ENCODE measurements around the gene LGR4.

The LGR4 gene

DNA sequence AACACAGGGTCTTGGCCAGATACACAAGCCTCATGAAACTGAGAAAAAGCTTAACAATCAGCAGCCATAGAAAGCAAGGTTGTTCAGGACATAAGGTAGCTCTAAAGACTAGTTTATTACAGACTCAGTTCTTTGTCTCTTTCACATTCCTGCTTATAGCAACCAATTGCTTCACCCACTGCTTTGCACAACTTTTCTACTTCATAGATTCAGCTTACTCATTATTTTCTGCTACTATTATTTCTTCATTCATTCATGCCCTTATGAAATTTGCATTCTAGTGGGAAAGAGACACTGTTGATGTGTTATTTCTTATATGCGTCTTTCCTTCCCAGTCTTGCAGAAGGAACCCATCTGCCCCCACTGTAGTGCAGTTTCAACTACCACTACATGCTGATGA, 114.3 kb downstream of the LGR4 start:
- no peak for DNase-seq (ENCODE audit: low read depth)
- no peak overlapping the region for H3K4me3 ChIP-seq (ENCODE audit: low read depth, low read length)
- TF ChIP-seq, protein P1, sequence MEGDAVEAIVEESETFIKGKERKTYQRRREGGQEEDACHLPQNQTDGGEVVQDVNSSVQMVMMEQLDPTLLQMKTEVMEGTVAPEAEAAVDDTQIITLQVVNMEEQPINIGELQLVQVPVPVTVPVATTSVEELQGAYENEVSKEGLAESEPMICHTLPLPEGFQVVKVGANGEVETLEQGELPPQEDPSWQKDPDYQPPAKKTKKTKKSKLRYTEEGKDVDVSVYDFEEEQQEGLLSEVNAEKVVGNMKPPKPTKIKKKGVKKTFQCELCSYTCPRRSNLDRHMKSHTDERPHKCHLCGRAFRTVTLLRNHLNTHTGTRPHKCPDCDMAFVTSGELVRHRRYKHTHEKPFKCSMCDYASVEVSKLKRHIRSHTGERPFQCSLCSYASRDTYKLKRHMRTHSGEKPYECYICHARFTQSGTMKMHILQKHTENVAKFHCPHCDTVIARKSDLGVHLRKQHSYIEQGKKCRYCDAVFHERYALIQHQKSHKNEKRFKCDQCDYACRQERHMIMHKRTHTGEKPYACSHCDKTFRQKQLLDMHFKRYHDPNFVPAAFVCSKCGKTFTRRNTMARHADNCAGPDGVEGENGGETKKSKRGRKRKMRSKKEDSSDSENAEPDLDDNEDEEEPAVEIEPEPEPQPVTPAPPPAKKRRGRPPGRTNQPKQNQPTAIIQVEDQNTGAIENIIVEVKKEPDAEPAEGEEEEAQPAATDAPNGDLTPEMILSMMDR (IDR thresholded peaks at IDR 0.05; ENCODE audit: low read depth, low read length, missing control alignments), result no peak

DNA sequence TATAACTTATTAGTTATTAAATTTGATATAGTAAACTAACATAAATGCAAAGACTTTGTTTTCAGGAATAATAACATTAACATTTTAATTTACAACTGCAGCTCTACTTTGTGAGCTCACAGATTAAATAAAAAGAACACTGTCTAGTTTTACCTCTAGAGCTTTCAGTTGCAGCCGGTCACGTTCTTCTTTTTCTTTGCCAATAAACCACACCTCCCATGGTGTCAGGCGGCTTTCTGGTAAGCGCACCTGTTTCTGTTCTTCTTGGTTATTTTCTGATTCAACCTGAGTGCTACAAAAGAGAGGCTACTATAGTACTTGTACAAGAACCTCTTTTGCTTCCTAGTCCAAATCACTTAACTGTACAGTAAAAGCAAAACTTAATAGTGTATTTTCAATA, 115.3 kb downstream of the LGR4 start:
- no peak for DNase-seq (ENCODE audit: low read depth)
- H3K4me3 ChIP-seq (ENCODE audit: low read depth, low read length), result no peak overlapping the region
- TF ChIP-seq, protein P1 (IDR thresholded peaks at IDR 0.05; ENCODE audit: low read depth, low read length, missing control alignments), result no peak

DNA sequence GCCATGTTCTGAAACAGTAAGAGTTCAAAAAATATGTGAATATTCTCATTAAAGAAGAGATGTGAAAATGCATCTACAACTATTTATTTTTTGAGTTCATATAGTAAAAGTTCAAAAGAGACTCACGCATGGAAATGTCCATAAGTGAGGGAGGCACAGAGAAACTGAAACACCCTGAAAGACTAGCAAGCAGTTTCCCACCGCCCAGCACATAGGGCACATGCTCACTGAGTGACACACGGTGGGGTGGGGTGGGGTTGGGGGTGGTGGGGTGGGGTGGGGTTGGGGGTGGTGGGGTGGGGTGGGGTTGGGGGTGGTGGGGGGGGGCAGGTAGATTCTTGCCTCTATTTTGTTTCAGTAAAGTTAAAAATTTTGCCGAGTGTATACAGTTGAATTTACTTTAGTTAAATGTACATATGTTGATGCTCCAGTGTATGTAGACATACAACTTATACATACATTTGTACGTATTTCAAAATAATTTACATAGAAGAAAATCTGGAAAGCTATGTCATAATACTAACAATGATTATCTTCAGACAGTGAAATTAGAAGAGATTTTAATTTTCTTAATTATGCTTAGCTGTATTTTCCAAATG, 115.9 kb downstream of the LGR4 start:
- H3K4me3 ChIP-seq (ENCODE audit: low read depth, low read length), result no peak overlapping the region
- TF ChIP-seq, protein P1 (IDR thresholded peaks at IDR 0.05; ENCODE audit: low read depth, low read length, missing control alignments), result no peak
- DNase-seq (ENCODE audit: low read depth), result no peak

DNA sequence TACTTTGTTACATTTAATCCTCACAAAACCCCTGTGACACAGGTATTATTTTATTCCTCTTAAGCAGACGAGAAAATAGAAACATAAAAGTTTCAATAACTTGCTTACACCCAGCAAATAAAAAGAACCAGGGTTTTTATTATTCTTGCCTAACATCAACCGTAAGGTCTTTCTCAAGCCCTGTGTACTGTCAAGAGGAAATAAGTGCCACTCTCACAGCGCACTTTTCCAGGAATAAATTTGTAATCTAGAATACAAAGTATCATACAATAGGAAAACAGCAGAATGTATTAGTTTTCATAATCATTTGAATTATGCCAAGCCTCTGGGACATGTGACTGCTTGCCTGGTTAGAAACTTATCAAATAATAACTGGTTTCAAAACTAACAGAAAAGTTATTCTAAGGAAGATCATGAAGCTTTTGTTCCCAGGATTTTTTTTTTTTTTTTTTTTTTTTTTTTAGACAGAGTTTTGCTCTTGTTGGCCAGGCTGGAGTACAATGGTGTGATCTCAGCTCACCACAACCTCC, 117.0 kb downstream of the LGR4 start:
- TF ChIP-seq, protein P1 (IDR thresholded peaks at IDR 0.05; ENCODE audit: low read depth, low read length, missing control alignments), result no peak
- DNase-seq (ENCODE audit: low read depth), result no peak
- no peak overlapping the region for H3K4me3 ChIP-seq (ENCODE audit: low read depth, low read length)

DNA sequence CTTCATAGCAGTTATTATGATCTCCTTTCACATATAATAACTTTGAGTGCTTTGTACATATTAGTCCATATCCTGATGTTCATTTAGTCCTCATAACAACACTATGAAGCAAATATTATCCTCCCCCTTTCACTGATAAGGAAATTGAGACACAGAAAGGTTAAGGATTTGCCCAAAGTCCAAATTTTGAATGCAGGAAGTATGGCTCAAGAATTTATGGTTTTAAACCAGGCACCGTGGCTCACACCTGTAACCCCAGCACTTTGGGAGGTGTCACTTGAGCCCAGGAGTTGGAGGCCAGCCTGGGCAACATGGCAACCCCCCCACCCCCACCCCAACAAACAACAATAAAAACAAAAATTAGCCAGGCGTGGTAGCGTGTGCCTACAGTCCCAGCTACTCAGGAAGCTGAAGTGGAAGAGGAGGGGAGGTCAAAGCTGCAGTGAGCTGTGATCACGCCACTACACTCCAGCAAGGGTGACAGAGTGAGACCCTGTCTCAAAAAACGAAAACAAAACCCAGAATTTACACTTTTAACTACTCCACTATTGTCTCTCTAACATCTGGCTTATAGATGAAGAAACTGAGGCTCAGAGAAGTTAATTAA, 118.1 kb downstream of the LGR4 start:
- no peak for DNase-seq (ENCODE audit: low read depth)
- H3K4me3 ChIP-seq (ENCODE audit: low read depth, low read length), result no peak overlapping the region
- TF ChIP-seq, protein P1 (IDR thresholded peaks at IDR 0.05; ENCODE audit: low read depth, low read length, missing control alignments), result no peak

DNA sequence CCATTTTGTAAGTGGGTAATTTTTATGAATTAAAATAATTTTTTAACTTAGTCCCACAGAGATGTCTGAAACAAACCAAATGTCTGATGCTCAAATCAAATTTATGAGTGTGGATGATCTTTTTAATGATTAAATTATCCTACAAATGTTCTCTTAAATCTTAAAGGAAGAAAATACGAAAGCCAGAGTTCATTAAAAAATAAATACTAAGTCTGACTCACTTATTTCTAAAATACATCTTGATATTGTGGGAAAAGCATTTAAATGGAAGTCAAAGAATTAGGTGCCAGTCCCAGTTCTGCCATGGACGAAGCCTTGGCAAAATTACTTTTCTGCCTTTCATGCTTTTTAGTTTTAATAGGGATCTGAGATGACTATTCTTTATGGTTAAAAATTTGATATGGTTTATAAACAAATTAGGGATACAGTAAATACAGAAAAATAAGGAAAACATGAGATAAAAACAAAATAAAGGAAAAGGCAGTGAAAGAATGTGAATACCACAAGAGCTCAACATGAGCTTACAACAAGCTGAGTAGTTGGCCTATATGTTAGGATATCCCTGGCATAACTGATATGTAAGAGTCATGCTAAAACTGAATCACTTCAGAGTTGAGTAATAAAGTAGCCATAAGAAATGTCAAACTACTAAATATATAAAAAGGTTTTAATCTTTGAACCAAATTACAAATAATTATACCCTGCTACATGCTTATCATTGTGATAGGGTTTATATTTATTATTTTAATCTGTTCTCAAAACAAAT, 118.8 kb downstream of the LGR4 start:
- TF ChIP-seq, protein P1 (IDR thresholded peaks at IDR 0.05; ENCODE audit: low read depth, low read length, missing control alignments), result no peak
- H3K4me3 ChIP-seq (ENCODE audit: low read depth, low read length), result no peak overlapping the region
- DNase-seq (ENCODE audit: low read depth), result no peak
